ENCODE measurements around the gene TGOLN2.
"Not testable (repeated sequence)": the region's sequence is repeated elsewhere in the genome, so short reads cannot be mapped to it uniquely, and the experiment has no call there.

TGOLN2 gene

DNA sequence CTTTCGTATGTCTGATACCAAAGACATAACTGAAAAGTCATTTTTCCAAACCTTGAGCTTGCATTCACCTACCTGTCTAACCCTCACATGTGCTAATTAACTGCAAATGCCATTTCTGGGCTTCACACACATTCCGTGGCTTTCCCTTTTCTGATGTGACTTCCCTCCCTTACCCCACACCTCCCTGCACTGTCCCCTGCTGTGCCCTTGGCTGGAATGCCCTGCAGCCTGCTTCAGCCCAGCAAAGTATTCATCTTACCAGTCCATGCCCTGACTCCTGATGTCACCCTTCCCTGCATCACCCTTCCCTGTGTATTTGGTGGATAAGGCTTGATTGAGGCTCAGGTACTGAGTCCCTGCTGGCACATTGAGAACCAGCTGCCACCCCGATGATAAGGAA, 14.4 kb upstream of the TGOLN2 start:
- intact Hi-C loops (cut with DNase I), result no loop called here
- DNase-seq, result no peak

DNA sequence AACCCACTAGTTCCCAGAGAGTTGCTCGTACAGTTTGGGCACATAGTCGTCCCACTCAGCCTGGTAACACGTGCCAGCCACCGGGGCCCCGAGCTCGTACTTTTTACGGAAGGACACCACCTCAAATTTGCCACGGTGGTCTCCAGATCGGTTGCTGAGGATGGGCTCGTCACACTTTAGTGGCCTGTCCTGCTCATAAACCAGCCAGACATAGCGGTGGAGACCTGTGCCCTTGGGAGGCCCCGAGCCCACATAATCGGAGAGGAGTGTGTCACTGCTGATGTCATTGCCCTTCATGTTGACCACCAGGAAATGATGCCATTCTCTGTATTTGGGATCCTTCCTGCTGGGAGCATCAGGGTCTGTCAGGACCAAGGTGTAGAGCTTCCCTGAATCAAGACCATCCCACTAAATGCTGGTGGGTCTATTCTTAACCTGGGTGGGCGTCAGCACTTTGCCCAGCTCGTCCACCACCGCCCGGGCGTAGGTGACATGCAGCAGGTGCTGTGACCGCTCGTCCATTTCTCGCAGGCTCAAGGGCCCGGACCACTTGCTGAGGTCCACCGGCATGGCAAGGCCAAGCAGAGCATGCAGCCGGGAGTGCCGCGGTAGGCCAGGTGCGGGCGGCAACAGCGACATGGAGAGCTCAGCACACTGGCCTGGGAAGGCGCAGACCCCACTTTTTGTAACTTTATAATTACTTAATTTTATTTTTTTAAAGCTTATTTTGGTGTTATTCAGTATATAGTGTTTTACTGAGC, 13.7 kb upstream of the TGOLN2 start:
- DNase-seq, result no peak

DNA sequence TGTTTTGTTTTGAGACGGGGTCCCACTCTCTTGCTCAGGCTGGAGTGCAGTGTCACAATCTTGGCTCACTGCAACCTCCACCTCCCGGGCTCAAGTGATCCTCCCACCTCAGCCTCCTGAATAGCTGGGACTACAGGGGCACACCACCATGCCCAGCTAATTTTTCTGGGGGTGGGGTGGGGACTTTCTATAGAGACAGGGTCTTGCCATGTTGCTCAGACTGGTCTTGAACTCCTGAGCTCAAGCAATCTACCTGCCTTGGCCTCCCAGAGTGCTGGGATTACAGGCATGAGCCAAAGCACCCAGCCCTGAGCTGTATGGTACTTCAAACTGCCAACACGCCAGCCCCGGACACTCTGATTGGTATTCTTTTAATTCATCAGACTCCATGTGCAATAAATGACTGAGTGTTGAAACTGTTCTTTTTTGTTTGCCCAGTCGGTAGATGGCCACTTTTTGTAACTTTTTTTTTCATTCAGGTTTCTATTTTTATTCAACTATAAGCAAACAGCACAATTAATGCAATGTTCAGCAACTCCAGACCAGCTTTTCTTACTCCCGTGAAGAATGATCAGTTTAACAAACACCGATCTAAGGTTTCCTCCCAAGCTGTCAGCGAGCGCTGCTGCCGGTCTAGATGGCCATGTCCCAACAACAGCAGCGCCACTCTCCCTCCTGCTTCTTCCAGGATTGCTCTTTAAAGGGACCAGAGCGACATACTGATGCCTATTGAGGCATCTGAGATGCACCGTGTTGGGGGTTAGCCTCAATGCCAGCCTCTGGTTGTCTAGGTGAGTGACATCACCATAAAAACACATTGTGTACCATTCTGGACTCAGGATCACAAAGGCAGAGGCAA, 12.5 kb upstream of the TGOLN2 start:
- intact Hi-C loops (cut with DNase I), result no loop called here
- no peak for DNase-seq

More for the DNA sequence above, 13.7 kb upstream of the TGOLN2 start:
- intact Hi-C loops (cut with DNase I), result no loop called here

DNA sequence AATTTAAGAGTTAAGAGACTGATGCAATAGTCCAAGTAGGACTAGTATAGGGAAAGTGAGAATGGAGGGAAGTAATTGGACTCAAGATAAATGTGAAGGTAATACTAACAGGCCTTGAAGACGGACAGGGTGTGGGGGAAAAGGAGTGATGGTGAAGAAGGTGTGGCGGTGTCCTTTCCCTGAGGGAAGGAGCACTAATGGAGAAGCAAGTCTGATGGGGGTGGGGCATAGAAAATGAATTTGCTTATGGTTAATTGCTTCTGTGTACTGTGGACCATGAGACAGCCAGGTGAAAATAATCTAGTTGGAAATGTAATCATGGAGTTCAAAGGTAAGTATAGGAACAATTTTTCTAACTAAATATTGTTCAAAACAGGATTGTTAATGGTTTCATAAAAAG, 7.1 kb upstream of the TGOLN2 start:
- intact Hi-C loops (cut with DNase I), result no loop called here
- no peak for DNase-seq

DNA sequence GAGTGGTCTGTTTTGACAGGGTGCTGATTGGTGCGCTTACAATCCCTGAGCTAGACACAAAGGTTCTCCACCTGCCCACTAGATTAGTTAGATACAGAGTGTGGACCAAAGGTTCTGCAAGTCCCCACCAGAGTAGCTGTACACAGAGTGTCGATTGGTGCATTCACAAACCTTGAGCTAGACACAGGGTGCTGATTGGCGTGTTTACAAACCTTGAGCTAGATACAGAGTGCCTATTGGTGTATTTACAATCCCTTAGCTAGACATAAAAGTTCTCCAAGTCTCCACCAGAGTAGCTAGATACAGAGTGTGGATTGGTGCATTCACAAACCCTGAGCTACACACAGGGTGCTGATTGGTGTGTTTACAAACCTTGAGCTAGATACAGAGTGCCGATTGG, 6.1 kb upstream of the TGOLN2 start:
- intact Hi-C loops (cut with DNase I); DNase-seq: not testable (repeated sequence)

DNA sequence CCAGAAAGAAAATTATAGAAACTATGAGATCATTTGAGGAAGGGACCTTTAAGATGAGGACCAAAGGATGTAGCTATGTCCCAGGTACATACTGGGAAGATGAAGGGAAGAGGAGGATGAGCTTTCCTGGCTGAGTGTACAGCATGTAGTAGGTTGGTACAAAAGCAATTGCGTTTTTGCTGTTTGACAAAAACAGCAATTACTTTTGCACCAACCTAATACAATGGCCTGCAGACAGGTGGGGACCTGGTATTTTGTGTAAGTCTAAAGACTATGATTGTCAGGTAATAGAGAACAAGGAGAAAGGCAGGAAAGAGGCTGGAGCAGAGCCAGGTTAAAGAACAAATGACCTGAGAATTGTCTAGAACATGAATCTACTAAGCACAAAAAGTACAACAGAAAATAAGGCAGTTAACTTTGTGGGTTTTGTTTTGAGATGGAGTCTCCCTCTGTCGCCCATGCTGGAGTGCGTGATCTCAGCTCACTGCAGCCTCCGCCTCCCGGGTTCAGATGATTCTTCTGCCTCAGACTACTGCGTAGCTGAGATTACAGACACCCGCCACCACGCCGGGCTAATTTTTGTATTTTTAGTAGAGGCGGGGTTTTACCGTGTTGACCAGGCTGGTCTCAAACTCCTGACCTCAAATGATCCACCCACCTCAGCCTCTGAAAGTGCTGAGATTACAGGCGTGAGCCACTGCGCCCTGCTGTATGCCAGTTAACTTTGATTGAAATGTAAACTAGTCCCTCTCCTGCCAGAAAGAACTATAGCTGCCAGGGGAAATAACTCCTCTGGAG, 3.2 kb upstream of the TGOLN2 start:
- DNase-seq, result no peak
- intact Hi-C loops (cut with DNase I), result no loop called here

DNA sequence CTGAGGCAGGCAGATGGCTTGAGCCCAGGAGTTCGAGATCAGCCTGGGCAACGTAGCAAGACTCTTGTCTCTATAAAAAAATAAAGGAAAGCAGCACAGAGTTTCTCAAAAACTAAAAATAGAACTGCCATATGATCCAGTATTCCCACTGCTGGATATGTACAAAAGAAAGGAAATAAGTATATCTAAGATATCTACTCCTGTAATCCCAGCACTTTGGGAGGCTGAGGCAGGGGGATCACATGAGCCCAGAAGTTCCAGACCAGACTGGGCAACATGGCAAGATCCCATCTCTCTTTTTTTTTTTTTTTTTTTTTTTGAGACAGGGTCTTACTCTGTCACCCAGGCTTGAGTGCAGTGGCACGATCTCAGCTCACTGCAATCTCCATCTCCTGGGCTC, 1.9 kb upstream of the TGOLN2 start:
- DNase-seq, result not testable (repeated sequence)
- intact Hi-C loops (cut with DNase I), result loop anchor here (10.0 kb wide), 1 partner anchor 225 kb away; no protein-coding TSS in a partner anchor

DNA sequence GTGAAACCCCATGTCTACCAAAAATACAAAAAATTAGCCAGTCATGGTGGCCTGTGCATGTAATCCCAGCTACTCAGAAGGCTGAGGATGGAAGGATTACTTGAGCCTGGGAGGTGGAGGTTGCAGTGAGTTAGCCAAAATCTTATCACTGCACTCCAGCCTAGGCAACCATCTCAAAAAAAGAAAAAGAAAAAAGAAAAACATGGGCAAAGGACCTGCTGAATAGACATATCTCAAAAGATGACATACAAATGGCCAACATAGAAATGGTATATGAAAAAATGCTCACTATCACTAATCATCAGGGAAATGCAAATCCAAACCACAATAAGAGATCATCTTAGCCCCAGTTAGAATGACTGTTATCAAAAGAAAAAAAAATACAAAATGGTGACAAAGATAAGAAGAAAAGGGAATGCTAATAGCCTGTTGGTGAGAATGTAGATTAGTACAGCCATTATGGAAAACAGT, 1.4 kb upstream of the TGOLN2 start:
- intact Hi-C loops (cut with DNase I), result loop anchor here (10.0 kb wide), 1 partner anchor 226 kb away; no protein-coding TSS in a partner anchor
- DNase-seq, result no peak

DNA sequence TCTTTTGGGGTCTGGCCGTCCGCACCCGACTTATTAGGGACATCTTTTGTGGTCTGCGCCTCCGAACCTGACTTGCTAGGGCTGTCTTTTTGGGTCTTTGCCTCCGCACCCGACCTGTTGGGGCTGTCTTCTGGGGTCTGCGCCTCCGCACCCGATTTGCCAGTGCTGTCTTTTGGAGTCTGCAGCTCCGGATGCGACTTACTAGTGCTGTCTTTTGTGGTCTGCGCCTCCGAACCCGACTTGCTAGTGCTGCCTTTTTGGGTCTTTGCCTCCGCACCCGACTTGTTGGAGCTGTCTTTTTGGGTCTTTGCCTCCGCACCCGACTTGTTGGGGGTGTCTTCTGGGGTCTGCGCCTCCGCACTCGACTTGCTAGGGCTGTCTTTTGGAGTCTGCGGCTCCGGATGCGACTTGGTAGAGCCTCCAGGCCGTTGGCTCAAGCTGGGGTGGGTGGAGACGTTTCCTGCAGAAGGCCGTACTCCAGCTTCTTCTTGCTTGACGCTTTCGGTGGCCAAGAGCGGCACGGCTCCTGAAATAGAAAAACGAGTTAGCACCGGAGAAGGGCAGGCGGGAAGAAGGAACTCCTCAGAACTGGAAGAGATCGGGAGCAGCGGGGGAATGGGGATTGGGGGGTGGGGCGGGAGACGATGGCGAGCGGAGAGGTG, 498 bp downstream of the TGOLN2 start:
- intact Hi-C loops (cut with DNase I), result loop anchor here (10.0 kb wide), 1 partner anchor 228 kb away; no protein-coding TSS in a partner anchor
- peak in 36 of 42 donors; percentile 6 to 65 (median 39) for DNase-seq

DNA sequence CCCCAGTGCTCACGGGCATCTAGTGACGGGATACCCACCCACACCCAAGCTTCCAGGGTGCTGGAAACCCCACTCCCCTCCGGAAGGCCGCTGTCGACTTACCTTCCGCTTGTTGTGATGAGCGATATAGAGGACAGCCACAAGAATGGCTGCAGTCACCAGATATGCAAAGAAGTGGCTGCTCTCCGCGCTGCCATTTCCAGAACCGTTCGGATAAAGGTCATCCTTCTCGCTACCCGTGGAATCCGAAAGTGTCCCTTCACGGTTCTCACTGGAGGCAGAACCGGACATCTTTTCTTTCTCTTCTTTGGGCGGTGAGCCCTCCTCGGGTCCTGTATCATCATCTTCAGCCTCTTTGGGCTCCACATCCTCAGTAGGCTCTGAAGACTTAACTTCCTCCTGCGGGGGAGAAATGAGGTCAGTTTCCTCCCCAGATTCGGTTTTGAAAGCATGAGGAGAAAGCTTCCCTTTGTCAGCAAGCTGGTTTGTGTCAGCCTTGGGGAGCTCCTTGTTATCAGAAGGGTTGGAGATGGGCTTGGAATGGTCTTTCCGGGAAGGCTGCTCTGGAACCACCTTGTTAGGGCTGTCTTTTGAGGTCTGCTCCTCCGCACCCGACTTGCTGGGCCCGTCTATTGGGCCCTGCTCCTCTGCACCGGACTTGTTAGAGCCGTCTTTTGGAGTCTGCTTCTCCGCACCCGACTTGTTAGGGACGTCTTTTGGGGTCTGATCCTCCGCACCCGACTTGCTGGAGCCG, 1.2 kb downstream of the TGOLN2 start:
- DNase-seq, result peak in 2 of 42 donors; percentile 17 to 38
- intact Hi-C loops (cut with DNase I), result loop anchor here (10.0 kb wide), 1 partner anchor 228 kb away; no protein-coding TSS in a partner anchor

DNA sequence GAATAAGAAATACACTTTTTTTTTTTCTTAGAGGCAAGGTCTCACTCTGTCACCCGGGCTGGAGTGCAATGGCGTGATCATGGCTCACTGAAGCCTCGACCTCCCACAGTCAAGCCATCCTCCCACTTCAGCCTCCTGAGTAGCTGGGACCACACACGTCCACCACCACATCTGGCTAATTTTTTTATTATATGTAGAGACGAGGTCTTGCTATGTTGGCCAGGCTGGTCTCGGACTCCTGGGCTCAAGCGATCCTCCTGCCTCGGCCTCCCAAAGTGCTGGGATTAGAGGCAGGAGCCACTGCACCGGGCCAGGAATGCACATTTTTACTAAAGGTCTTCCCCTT, 2.4 kb downstream of the TGOLN2 start:
- intact Hi-C loops (cut with DNase I), result loop anchor here (10.0 kb wide), 1 partner anchor 229 kb away; no protein-coding TSS in a partner anchor
- no peak for DNase-seq

DNA sequence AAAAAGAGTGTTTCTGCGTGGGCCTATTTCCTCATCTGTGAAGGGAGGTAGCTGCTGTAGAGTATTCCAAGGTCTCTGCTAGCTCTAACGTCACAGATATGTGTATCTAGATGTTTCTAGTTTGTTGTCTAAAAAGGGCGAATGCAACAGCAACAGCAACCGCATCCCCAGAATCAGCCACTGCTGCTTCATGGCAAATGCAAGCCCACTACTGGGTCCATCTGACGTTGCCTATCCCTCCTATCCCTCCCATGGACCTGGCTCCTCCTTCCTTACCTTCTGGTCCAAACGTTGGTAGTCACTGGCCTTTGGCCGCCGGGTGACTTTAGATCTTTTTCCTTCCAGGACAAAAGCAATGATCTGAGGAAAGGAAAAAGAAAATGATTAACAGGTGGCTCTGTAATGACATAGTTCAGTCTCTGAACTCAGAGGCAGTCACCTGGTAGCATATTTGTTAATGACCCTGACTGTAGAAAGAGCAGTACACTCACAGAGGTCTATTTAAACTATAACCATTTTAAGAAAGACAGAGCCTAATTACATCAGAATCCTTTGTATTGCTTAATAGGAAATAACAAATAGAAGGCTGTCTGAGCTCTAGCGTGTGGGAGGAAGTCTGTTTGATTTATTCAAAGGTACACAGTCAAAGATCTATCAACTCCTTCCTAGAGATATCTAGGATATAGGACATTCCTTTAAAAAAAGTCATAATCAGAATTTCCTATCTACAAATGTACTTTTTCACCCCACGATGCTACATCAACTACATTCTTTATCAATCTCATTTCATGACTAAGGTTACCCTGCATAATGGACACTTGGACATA, 2.9 kb downstream of the TGOLN2 start:
- DNase-seq, result peak in 1 of 42 donors; percentile 13
- intact Hi-C loops (cut with DNase I), result loop anchor here (10.0 kb wide), 1 partner anchor 230 kb away; no protein-coding TSS in a partner anchor

DNA sequence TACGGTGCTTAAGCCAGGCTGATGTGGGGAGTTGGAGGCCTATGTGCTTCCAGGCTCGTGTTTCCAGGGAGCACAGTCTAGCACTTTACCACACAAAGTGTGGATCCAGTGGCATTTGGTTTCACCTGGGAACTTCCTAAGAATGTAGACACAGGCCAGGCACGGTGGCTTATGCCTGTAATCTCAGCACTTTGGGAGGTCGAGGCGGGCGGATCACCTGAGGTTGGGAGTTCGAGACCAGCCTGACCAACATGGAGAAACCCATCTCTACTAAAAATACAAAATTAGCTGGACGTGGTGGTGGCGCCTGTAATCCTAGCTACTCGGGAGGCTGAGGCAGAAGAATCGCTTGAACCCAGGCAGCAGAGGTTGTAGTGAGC, 3.8 kb downstream of the TGOLN2 start:
- intact Hi-C loops (cut with DNase I), result loop anchor here (10.0 kb wide), 1 partner anchor 231 kb away; no protein-coding TSS in a partner anchor
- DNase-seq, result peak in 1 of 42 donors; percentile 15

DNA sequence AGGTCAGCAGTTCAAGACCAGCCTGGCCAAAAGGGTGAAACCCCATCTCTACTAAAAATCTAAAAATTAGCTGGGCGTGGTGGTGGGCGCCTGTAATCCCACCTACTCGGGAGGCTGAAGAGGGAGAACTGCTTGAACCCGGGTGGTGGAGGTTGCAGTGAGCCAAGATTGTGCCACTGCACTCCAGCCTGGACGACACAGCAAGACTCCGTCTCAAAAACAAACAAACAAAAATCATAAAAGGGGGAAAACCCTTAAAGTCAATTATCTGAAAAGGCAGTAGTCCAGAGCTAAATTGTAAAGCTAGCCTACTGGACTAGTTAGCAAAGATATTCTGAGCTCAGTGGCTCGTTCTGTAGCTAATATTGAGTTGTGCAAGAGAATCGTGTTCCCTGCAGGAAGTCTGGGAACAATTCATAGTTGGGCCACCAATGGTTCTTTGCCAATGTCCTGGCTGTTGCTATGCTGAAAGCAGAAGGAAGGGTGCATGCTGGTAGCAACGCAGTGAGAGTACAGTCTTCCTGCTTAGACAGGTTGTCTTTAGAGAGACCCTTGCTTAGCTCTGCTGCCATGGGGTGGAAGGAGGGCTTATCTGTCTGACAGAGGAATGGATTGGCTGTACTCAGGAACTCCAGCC, 4.3 kb downstream of the TGOLN2 start:
- intact Hi-C loops (cut with DNase I), result loop anchor here (10.0 kb wide), 1 partner anchor 231 kb away; no protein-coding TSS in a partner anchor
- peak in 1 of 42 donors; percentile 18 for DNase-seq

DNA sequence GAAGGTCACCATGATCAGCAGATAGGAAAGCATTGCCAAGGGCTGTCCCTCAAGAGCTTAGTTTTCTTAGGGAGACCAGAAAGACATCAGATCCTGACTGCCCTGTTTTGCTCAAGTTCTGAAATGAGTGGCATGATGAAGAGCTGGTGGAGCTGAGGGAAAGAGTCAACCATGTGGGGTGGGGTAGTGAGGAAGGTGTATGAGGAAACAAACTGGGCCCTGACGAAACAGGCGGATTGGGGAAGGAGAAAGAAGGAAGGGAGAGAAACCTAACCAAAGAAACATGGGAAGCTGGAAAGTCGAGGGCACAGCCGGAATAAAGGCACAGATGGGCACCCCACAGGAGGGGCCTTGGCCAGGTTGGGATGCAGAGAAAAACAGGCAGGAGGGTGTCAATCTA, 8.0 kb downstream of the TGOLN2 start:
- intact Hi-C loops (cut with DNase I), result loop anchor here (10.0 kb wide), 1 partner anchor 235 kb away; no protein-coding TSS in a partner anchor

More for the DNA sequence above, 8.0 kb downstream of the TGOLN2 start:
- peak in 1 of 42 donors; percentile 19 for DNase-seq
